Astrocyte of the cerebellum (primary cell): Measurements from ENCODE around the gene COL12A1.

Experiments
- DNase-seq: peaks from one replicate; pipeline ENCODE4 v3.0.0-alpha.2; 2011; ENCODE audit warnings: low read depth
- H3K4me3 ChIP-seq: 2 replicates; pipeline ENCODE4 v1.5.1; 2011; ENCODE audit warnings: mild to moderate bottlenecking, low read depth, low read length, moderate library complexity
- CTCF ChIP-seq: IDR thresholded peaks from 2 replicates; pipeline ENCODE4 v1.5.1; 2012; ENCODE audit warnings: low read length, low read depth, moderate library complexity, mild to moderate bottlenecking; ENCODE audit errors: missing control alignments
- in situ Hi-C: cut with HindIII; loops from 2 replicates; pipeline ENCODE4 v1.10.0; 2017; ENCODE audit warnings: low sequenced_read_pairs

The COL12A1 gene

GRCh38 chr6:75203721-75204120 is 2.1 kb downstream of the COL12A1 start:
- H3K4me3 ChIP-seq, result peak overlapping the region; percentile 90
- in situ Hi-C loops, result loop anchor here (25.0 kb wide), 3 partner anchors 791 to 1241 kb away; no protein-coding TSS in a partner anchor
- TF ChIP-seq CTCF, result no peak
- DNase-seq, result no peak

GRCh38 chr6:75202676-75203131 is 3.1 kb downstream of the COL12A1 start:
- no peak for DNase-seq
- no peak for TF ChIP-seq CTCF
- in situ Hi-C loops, result loop anchor here (25.0 kb wide), 3 partner anchors 790 to 1240 kb away; no protein-coding TSS in a partner anchor
- peak overlapping the region; percentile 90 for H3K4me3 ChIP-seq

- TF ChIP-seq CTCF, result peak; percentile 22
- DNase-seq, result no peak
- peak overlapping the region; percentile 90 for H3K4me3 ChIP-seq
- in situ Hi-C loops, result loop anchor here (25.0 kb wide), 3 partner anchors 790 to 1240 kb away; no protein-coding TSS in a partner anchor
These were observed 3.8 kb downstream of the COL12A1 start for GRCh38 chr6:75201901-75202672.

- H3K4me3 ChIP-seq, result no peak overlapping the region
- no peak for DNase-seq
- no peak for TF ChIP-seq CTCF
- in situ Hi-C loops, result loop anchor here (25.0 kb wide), 3 partner anchors 789 to 1239 kb away; no protein-coding TSS in a partner anchor
These were observed 4.8 kb downstream of the COL12A1 start for GRCh38 chr6:75201021-75201420.

- H3K4me3 ChIP-seq, result no peak overlapping the region
- in situ Hi-C loops, result loop anchor here (25.0 kb wide), 3 partner anchors 788 to 1238 kb away; no protein-coding TSS in a partner anchor
- no peak for DNase-seq
- no peak for TF ChIP-seq CTCF
These were observed 6.0 kb downstream of the COL12A1 start for GRCh38 chr6:75199889-75200288.

- H3K4me3 ChIP-seq, result no peak overlapping the region
- TF ChIP-seq CTCF, result no peak
- in situ Hi-C loops, result no loop called here
- no peak for DNase-seq
These were observed 9.7 kb downstream of the COL12A1 start for GRCh38 chr6:75196081-75196687.
